Measurements from ENCODE around the gene RXRA.
"Not testable (repeated sequence)": the region's sequence is repeated elsewhere in the genome, so short reads cannot be mapped to it uniquely, and the experiment has no call there.

RXRA gene

DNA sequence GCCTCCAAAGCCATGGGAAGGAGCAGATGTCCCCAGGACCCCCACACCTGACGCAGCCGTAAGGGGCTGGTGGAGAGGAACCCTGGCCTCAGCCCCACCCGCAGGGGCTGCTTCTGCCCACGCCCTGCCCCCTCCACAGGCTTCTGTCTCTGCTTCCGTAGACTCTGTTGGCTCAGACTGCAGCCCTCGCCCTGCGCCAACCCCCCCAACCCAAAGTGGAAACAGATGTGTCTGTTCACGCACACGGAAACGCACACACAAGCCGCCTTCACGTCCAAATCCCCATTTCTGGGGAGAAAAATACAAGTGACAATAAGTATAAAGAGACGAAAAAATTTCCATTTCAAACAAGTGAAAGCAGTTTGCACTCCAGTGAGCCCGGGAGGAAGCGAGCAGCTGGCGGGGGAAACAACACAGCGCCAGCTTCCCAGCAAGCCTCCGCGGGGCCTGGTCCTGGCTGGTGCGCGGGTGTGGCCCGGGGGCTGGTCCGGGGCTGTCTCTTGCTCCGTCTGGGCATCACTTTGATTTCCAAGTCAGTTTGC, 32.6 kb upstream of the RXRA start:
- peak; percentile 39 for DNase-seq (ENCODE audit: low spot score)

DNA sequence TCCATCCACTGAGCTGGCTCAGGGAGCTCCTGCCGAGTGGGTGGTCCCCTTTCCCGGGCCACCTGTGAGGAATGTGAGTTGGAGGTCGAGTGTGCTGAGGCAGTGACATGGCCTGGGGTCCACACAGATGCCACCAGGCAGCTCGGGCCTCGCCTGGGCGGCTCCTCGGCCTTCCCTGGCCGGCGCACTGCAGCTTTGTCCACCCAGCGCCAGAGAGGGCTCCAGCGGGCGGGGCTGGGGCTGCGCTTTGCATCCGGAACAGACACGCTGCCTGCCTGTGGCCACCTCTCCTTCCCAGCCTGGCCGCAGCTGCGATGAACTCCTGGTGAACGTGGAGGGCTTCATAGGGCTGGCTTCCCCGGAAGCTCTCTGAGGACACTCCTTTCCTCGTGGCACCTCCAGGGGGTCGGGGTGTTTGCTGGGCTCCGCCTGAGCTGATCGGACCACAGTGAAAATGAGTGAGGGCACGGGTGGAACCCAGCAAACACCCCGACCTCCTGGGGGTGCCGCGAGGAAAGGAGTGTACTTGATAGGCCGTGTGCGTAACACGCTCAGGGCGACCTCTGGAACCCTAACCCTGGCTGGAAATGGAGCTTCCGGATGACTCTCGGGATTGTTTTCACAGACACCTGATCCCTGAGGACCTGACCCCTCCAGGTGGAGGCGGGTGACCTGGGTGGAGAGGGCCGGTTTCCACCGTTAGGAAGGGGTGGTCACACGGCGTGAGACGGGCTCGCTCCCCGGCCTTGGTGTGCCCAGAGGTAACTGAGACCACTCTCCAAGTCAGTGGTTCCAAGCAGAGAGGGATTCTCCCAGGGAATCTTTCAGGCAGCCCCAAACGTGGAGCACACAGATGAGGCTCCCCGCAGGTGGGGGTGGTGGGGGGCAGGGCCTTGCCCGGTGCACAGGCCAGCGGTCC, 31.8 kb upstream of the RXRA start:
- DNase-seq (ENCODE audit: low spot score) = no peak

GRCh38 chr9:134295101-134295745, 31.0 kb upstream of the RXRA start:
- DNase-seq (ENCODE audit: low spot score) = no peak

- no peak for DNase-seq (ENCODE audit: low spot score)
Observed at GRCh38 chr9:134295746-134296250, 30.5 kb upstream of the RXRA start.

- no peak for DNase-seq (ENCODE audit: low spot score)
Observed at GRCh38 chr9:134296301-134297082, 29.8 kb upstream of the RXRA start.

GRCh38 chr9:134297083-134297410, 29.2 kb upstream of the RXRA start:
- DNase-seq (ENCODE audit: low spot score) = no peak

DNA sequence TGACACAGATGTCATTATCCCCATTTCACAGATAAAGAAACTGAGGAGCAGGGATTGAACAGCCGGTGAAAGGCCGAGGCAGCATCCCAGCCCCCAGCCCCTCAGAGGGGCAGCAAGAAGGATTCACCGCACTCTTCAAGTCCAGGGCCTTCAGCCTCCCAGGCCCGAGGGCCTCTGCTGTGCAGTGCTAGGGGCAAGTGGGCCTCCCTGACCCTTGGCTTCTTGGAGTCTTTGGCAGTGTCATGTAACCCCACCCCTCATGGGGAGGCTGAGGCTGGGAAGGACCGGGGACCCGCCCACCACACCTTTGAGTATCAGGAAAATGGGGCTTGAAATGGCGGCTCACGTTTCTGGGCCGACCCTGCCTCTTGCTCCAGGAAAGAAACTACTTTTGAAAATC, 28.7 kb upstream of the RXRA start:
- no peak for DNase-seq (ENCODE audit: low spot score)

DNA sequence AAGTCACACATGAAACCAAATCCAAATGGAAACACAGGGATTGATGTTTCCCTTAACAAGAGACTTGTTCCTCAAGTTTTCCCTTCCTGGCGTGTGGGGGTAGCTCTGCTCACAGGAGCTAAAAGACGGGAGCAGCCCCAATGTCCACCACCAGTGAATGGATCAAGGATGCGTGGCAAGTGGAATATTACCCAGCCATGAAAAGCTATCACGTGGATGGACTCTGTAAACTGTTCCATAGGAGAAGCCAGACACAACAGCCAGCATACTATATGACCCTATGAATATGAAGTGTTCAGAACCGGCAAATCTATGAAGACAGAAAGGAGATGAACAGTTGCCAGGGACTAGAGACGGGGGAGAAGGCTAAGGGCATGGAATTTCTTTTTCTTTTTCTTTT, 28.3 kb upstream of the RXRA start:
- DNase-seq (ENCODE audit: low spot score) = no peak

DNA sequence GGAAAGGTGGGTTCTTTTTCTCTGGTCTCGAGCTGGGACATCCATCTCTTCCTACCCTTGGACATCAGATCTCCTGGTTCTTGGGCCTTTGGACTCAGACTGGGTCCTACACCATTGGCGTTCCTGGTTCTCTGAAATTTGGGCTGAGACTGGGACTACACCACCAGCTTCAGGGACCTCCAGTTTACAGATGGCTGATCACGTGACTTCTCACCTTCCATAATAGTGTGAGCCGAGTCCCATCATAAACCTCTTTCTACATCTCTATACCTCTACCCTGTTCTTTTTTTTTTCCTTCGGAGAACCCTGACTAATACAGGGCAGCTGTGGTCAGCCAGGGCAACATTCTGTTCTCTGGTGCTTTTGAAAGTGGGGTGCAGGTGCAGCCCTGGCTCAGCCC, 27.2 kb upstream of the RXRA start:
- DNase-seq (ENCODE audit: low spot score) = no peak

DNA sequence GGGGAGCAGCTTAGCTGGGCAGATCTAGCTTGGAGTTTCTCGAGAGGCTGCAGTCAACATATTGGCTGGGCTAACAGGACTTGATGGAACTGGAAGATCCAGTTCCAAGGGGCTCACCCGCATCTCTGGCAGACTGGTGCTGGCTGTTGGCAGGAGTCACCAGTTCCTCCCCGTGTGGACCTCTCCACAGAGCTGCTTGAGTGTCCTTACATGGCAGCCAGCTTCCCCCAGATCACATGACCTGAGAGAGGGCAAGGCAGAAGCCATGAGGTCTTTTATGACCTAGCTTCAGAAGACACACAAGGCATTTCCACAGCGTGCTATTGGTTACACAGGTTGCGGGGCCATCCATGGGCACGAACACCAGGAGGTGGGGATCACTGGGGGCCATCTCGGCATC, 26.4 kb upstream of the RXRA start:
- DNase-seq (ENCODE audit: low spot score) = no peak

GRCh38 chr9:134301387-134302129, 24.7 kb upstream of the RXRA start:
- no peak for DNase-seq (ENCODE audit: low spot score)

- no peak for DNase-seq (ENCODE audit: low spot score)
Observed at GRCh38 chr9:134302130-134302817, 24.0 kb upstream of the RXRA start.

DNA sequence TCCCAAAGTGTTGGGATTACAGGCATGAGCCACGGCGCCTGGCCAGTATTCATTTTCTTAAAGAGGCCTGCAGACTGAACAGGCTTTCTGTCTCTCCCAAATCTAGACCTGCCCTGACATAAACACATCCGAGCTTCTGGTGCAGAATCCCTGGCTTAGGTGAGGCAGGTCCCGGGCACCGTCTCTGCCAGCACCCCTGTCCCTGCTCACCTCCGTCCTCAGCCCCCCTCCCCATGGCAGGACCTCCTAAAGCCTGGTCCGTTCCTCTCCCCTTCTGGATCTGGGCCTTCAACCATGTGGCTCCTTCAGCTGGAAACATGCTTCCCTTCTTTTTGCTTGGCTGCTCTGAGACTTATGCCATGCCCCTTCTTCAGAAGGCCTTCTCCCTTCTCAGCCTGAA, 22.7 kb upstream of the RXRA start:
- no peak for DNase-seq (ENCODE audit: low spot score)

DNA sequence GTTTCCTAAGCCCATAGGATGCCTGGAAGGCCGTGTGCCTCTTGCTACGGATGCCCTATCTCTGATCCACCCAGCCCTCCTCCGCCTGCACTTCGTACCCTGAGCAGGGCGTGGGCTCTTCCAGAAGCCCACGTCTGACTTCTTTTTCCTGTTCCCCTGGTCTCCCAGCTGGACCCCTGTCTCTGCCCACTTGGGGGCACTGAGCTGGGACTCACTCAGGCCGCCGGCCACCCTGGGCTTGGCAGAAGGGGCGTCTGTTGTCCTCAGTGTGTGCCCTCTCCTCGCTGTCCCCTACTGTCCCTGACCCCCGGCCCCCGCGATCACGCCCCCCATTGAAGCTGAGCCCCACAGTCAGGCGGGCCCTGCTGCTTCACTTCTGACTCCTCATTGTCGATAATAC, 22.0 kb upstream of the RXRA start:
- no peak for DNase-seq (ENCODE audit: low spot score)

DNA sequence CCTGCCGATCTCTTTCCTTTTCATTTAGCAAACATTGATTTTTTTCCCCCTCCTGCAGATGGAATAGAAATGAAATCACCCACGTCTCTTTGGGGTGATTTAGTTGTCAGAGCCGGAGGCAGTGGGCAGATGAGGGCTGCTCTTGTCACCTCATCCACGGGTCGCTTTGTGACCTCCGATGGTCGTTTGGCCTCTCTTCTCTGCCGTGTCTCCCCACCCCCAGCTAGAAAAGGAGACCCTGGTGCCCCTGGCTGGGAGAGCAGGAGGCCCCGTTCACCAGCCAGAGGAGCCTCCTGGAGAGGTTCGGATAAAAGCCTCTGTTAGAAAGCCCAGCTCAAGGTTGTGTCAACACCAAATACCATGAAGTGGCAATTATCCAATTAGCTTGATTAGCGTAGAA, 21.6 kb upstream of the RXRA start:
- DNase-seq (ENCODE audit: low spot score) = no peak

DNA sequence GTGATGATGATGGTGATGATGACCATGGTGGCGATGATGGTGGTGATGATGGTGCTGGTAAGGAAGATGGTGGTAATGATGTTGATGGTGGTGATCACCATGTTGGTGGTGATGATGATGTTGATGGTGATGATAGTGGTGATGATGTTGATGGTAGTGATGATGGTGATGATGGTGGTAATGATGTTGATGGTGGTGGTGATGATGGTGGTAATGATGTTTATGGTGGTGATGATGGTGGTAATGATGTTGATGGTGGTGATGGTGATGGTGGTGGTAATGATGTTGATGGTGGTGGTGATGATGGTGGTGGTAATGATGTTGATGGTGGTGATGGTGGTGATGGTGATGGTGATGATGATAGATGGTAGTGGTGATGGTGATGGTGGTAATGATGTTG, 20.7 kb upstream of the RXRA start:
- no peak for DNase-seq (ENCODE audit: low spot score)

- not testable (repeated sequence) for DNase-seq (ENCODE audit: low spot score)
Observed at GRCh38 chr9:134306042-134306441, 20.2 kb upstream of the RXRA start.

GRCh38 chr9:134306636-134307600, 19.3 kb upstream of the RXRA start:
- no peak for DNase-seq (ENCODE audit: low spot score)

- DNase-seq (ENCODE audit: low spot score) = no peak
Observed at GRCh38 chr9:134307674-134308638, 18.3 kb upstream of the RXRA start.

All from pons (tissue), 1 donor.